ENCODE data around the gene FBN1.

DNA sequence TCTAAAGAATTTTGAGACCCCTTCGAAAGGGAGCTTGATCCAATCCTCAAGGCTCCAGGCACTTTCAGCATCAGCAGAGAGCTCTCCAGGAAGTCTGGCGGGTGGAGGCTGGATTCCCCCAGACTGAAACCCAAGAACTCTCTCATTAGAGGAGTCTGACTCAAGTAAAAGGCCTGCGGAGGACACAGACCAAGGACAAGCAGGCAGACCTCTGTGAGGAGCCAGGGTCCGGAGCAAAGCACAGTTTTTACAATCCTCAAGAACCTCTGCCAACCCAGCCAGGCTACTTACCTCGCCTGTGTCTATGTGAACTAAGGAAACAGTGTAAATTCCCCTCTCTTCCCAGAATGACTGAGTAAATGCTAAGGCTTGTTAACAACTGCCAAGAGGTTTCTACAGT is 86.2 kb downstream of the FBN1 start:
- TF ChIP-seq, protein P1, sequence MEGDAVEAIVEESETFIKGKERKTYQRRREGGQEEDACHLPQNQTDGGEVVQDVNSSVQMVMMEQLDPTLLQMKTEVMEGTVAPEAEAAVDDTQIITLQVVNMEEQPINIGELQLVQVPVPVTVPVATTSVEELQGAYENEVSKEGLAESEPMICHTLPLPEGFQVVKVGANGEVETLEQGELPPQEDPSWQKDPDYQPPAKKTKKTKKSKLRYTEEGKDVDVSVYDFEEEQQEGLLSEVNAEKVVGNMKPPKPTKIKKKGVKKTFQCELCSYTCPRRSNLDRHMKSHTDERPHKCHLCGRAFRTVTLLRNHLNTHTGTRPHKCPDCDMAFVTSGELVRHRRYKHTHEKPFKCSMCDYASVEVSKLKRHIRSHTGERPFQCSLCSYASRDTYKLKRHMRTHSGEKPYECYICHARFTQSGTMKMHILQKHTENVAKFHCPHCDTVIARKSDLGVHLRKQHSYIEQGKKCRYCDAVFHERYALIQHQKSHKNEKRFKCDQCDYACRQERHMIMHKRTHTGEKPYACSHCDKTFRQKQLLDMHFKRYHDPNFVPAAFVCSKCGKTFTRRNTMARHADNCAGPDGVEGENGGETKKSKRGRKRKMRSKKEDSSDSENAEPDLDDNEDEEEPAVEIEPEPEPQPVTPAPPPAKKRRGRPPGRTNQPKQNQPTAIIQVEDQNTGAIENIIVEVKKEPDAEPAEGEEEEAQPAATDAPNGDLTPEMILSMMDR (IDR thresholded peaks at IDR 0.05), result no peak
- TF ChIP-seq EZH2phosphoT487 (IDR thresholded peaks at IDR 0.05) (no peak), EZH2 (IDR thresholded peaks at IDR 0.05) (no peak)

Measured in neural progenitor cell (in vitro differentiated cells).